Smooth muscle cell of trachea (primary cell): ENCODE measurements around the gene ENTPD3. TPM values are rescaled to one million over a fixed set of nuclear protein-coding genes. Genes with fewer than 3 reads are reported as not detected.

Source experiments
- total RNA-seq: library from RNA; depleted of rRNA; stranded (reverse); fragments of >200 nt; gene quantifications from 2 replicates; pipeline ENCODE4 v1.2.1, GENCODE V29; 2014

ENTPD3 gene
- total RNA-seq = 0.17 TPM in 1 of 2 replicates, not detected in the other

DNA sequence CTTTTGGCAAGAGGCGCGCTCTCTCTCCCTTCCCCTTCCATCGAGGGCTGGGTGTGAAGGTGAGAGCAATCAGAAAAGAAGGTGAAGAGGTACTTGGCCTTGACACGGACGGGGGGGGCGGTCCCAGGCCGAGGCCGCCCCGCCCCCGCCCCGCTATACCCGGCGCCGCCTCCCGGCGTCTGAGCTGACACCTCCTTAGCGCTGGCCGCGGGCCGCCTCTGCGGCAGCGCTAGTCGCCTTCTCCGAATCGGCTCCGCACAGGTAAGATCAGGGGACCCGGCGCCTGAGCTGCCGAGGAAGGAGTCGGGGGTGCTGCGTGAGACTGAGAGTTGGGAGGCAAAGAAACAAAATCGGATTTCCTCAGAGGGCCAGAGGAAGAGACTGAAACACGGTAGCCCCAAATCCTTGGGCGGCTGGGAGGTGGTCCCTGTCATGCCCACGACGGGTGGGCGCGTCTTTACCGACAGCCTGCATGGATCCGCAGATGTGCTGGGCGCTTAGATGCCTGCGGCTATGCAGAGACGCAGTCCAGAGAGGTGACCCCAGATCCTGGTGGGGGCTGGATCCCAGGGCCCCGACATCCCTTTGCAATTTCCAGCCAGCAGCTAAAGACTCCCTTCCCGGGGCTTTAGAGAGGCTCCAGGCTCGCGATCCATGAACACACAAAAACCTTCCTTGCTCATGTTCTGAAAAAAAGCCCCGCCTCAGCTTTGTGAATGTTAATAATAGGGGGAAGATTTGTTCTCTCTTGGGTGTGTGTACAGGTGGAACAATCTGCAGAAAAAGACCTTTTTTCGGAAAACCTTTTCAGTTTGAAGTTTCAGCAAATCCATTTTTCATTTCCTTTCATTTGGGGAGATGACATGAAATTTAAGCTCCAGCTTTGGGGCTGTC, at the start of gene ENTPD3:
Gene ENTPD3 (plus strand): TSS at position 184 of the 894 bp plus-strand sequence. CDS start 874 bp downstream, outside the sequence.

DNA sequence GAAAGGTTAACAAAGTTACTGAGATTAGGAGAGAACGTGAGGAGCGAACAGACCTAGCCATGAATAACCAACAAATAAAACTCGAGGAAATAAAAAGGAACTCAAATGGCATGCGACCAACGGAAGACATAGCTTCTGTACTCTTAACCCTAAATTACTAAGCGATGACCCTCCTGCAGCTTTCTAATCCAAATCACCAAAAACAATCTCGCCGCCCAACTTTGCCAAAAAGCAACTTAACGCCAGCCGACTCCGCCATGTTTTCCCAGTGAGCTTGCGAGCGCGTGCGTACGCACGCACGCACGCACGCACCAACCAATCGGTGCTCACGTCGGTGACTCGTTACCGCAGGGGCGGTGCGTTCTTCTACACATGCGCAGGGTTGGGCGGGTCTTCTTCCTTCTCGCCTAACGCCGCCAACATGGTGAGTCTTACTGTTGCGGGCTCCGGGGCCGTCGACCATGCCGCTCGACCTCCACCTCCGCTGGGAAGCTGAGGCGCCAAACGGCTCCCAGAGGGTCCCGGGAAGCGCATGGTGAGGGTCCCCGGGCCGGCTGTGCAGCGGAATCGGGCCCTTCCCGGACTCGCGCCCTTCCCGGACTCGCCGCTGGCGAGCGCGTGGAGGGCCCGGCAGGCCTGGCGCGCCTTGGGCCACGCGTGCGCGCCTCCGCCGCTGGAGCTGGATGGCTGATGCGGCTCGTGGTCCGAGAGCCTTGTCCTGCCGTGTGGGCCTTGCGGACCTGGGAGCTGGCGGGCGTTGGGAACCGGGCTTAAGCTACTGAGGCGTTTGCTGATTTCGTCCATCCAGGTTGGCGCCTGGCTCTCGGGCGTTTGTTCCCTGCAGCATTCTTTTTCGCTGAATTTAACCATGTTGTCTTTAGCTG, 70.2 kb downstream of the ENTPD3 start, which contains the start of gene RPL14:
Gene RPL14 (plus strand): TSS at position 400 of the 884 bp plus-strand sequence. CDS start 133 bp downstream, at position 533.

DNA sequence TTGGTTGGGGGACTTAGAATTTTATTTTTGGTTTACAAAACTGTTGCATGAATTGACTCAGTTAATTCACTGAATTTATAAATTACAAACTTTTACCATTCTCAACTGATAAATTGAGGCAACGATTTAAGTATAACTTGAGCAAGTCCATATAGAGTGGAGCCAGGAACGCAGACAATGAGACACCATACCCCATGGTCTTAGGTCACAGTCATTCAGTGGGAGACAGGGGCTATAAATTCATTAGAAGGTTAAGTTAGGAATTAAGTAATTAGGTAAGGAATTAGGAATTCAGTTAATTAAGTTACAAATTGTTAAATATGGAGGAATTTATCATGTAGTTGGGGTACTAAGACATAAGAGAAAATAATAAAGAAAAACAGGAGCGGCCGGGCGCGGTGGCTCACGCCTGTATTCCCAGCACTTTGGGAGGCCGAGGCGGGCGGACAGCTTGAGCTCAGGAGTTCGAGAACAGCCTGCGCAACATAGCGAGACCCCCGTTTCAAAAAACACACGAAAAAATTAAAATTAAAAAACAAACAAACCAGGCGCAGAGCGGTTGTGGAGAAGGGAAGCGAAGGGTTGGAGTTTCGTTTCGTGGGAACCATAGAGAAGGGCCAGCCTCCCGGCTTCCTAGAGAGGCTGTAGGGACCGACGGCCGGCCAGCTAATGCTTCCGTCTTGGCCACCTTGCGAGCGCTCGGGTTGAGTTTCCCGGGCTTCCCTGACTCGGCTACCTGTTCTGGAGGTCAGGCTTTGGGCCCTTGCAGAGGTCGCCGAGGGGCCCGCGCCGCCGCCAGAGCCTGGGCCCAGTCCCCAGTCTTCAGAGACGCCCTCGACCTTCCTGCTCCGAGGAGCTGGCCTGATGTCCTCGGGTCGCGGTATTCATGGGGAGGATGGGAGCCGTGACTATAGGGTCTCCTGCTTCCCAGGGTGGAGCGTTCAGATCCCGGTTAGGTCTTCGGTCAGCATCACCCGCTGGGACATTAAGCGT, 89.8 kb downstream of the ENTPD3 start, which contains the start of gene ZNF619:
Gene ZNF619 (plus strand): TSS at position 645 of the 993 bp plus-strand sequence. CDS start 858 bp downstream, outside the sequence.

Other genes starting within 250 kb of the ENTPD3 start
- 12.9 and 24.4 TPM in 2 replicates for gene EIF1B, start 77.5 kb upstream of the ENTPD3 start, total RNA-seq
- gene RPL14, start 70.2 kb downstream of the ENTPD3 start, total RNA-seq = 292 and 396 TPM in 2 replicates
- 7.9 and 8.1 TPM in 2 replicates for gene ZNF619, start 89.9 kb downstream of the ENTPD3 start, total RNA-seq
- gene ZNF620, start 118.9 kb downstream of the ENTPD3 start, total RNA-seq = 0.66 and 1.0 TPM in 2 replicates
- gene ZNF621, start 137.8 kb downstream of the ENTPD3 start, total RNA-seq = 18.7 and 22.8 TPM in 2 replicates